ENCODE measurements around the gene MAGI1. TPM values are rescaled to one million over a fixed set of nuclear protein-coding genes. Genes with fewer than 3 reads are reported as not detected.

MAGI1 gene
- total and polyA plus RNA-seq, 2 donors (not counting 1 experiment from before 2014, with no cell fraction given): 15.7 to 23.7 TPM

GRCh38 chr3:65500398-65501306 lies 538.1 kb downstream of the MAGI1 start:
- TF ChIP-seq EZH2 (IDR thresholded peaks at IDR 0.05; ENCODE audit: low read length, missing control alignments) (no peak), CTCF (conservative IDR thresholded peaks at IDR 0.05 in 1 of 2, IDR thresholded peaks at IDR 0.05 in 1 of 2; ENCODE audit: low read depth in 1 of 2, low read length in 2 of 2) (no peak)
- Histone ChIP-seq H3K9ac (ENCODE audit: insufficient read depth, low read length) (no peak overlapping the region), H3K27ac (ENCODE audit: insufficient read depth, low read length) (no peak overlapping the region), H3K36me3 (ENCODE audit: control insufficient read depth, insufficient read depth, low read length) (no peaks in the 10 kb centered on the region), H3K4me1 (ENCODE audit: control insufficient read depth, extremely low read depth, insufficient read depth, low read length) (no peaks in the 10 kb centered on the region), H3K79me2 (ENCODE audit: control insufficient read depth, insufficient read depth, low read length) (no peaks in the 10 kb centered on the region), H2AFZ (ENCODE audit: low read length) (no peak overlapping the region), H3K4me2 (ENCODE audit: extremely low read depth, insufficient read depth, low read length) (no peak overlapping the region), H3K4me3 (replicated peaks in 1 of 4; ENCODE audit: control extremely low read depth in 1 of 4, insufficient read depth in 1 of 4, low read depth in 3 of 4, low read length in 4 of 4) (no peak overlapping the region), H4K20me1 (ENCODE audit: control insufficient read depth, extremely low read depth, insufficient read depth, low read length) (no peaks in the 10 kb centered on the region), H3K9me3 (ENCODE audit: control insufficient read depth, insufficient read depth, low read depth, low read length) (no peaks in the 10 kb centered on the region), H3K27me3 (ENCODE audit: control insufficient read depth, insufficient read depth, low read length) (no peaks in the 10 kb centered on the region)
- DNase-seq (ENCODE audit: low read depth in 2 of 2): peak in 1 of 2 donors; percentile 43

GRCh38 chr3:65497846-65498245 lies 540.9 kb downstream of the MAGI1 start:
- no peak for DNase-seq (ENCODE audit: low read depth in 2 of 2)
- H4K20me1 ChIP-seq (ENCODE audit: control insufficient read depth, extremely low read depth, insufficient read depth, low read length): no peaks in the 10 kb centered on the region

More at GRCh38 chr3:65497846-65498245, 540.9 kb downstream of the MAGI1 start:
- Histone ChIP-seq H3K9me3 (ENCODE audit: control insufficient read depth, insufficient read depth, low read depth, low read length) (no peaks in the 10 kb centered on the region), H3K79me2 (ENCODE audit: control insufficient read depth, insufficient read depth, low read length) (no peaks in the 10 kb centered on the region), H3K4me1 (ENCODE audit: control insufficient read depth, extremely low read depth, insufficient read depth, low read length) (no peaks in the 10 kb centered on the region), H3K4me3 (replicated peaks in 1 of 4; ENCODE audit: control extremely low read depth in 1 of 4, insufficient read depth in 1 of 4, low read depth in 3 of 4, low read length in 4 of 4) (no peak overlapping the region), H3K27ac (ENCODE audit: insufficient read depth, low read length) (no peak overlapping the region), H3K4me2 (ENCODE audit: extremely low read depth, insufficient read depth, low read length) (no peak overlapping the region), H3K27me3 (ENCODE audit: control insufficient read depth, insufficient read depth, low read length) (no peaks in the 10 kb centered on the region), H2AFZ (ENCODE audit: low read length) (no peak overlapping the region), H3K9ac (ENCODE audit: insufficient read depth, low read length) (no peak overlapping the region), H3K36me3 (ENCODE audit: control insufficient read depth, insufficient read depth, low read length) (no peaks in the 10 kb centered on the region)
- no peak for TF ChIP-seq EZH2 (IDR thresholded peaks at IDR 0.05; ENCODE audit: low read length, missing control alignments)
- no peak for TF ChIP-seq CTCF (conservative IDR thresholded peaks at IDR 0.05 in 1 of 2, IDR thresholded peaks at IDR 0.05 in 1 of 2; ENCODE audit: low read depth in 1 of 2, low read length in 2 of 2)
